HK-2 (cell line): Measurements from ENCODE around the gene TEC.
"Not testable (repeated sequence)": the region's sequence is repeated elsewhere in the genome, so short reads cannot be mapped to it uniquely, and the experiment has no call there.

Source experiments
- DNase-seq: peaks from one replicate; pipeline ENCODE4 v3.0.0-alpha.2; 2018; ENCODE audit not compliant: unreplicated experiment

Gene TEC

DNA sequence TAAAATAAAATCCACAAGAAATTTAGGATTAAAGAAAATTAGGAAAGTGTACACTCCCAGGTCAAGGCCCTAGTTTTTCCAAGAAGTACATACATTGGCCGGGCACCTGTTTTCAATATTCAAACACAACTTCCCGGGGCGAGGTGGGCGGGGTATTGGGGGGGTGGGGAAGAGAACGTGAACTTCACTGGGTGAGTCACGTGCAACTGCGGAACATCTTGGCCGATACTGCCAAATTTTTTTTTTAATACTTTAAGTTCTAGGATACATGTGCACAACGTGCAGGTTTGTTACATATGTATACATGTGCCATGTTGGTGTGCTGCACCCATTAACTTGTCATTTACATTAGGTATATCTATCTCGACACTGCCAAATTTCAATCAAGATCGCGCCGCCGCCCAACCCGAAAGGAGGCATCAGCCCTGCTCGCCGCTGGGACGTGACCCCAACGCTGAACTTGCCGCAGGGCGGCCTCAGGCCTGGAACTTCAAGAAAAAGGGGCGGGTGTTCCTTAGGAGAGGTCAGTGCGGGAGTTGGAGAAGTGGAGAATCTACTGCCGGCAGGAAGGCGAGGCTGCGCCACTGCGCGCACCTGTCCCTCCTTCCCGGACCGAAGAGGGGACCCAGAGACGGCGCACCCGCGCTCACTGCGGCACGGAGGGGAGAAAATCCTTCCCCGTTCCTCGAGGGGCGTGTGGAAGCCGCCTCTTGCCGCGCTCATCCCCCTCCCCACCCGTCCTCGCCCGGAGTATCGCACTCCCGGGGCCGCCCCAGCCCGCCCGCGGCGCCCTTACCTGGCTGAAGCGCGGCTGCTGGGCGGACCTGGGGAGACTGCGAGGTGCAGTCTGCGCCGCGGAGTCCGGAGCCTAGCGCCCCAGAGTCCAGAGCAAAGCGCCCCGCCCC, at the start of gene TEC:
TSS of gene TEC (minus strand) at position 883 of the 905 bp plus-strand sequence. CDS start 41,224 bp downstream, outside the sequence.
- DNase-seq, result peak; percentile 65

DNA sequence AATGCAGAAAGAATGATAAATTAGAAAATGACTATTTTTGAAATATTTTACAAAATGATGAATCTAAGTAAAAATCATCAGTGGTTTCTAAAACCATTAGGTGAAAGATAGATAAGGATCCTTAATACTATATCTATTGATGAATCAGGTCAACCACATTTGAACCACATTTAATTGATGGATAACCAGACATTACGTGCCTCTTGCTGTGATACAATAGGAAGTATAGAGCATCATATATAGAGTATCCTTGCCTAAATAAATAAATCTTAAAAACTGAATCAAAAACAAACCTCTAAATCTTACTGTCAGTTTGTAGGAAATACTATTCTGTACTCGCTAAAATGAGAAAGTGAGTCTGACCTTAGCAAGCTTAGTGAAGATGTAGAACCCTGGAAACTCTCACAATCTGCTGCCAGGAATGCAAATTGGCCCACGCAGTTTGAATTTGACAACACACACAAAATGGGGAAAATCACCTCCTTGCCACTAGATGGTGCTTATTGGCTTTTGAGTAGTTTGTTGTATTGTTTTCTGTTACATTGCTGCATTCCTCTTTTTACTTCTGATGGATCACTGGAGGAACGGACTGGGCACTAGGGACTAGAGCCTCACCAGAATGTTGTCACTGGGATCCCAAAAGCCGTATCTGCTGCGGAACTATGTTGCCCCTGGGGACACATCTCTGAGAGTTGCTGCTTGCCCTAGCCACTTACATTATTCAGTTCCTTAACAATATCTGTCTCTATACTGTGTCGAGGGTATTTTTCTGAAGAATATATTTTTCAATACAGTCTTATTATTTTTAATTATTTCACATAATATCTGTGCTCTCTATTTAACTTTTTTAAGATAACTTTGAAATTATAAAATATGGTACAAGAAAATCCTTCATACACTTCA, 46.3 kb upstream of the TEC start:
- DNase-seq, result no peak

DNA sequence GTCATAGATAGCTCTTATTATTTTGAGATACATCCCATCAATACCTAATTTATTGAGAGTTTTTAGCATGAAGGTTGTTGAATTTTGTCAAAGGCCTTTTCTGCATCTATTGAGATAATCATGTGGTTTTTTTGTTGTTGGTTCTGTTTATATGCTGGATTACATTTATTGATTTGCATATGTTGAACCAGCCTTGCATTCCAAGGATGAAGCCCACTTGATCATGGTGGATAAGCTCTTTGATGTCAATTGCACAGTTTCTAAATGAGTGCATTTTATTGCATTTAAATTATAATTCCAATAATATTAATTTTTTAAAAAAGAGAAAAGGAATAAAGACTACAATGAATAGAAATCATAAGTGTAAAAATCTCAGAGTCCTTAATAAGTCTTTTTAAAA, 45.1 kb upstream of the TEC start:
- DNase-seq, result not testable (repeated sequence)

DNA sequence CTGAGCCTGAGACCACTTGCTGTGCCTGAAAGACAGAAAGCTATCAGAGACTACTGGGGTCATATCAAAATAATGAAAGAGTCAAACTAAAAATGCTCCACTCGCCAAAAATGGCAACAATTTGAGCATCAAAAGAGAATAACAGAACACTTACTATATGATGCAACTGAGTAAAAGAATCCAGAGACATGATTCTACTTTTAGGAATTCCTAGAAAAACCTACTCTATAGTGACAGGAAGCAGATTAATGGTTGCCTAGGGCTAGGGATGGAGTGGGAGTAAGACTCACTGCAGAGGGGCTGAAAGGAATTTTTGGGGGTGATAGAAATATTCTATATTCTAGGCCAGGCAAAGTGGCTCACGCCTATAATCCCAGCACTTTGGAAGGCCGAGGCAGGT, 42.3 kb upstream of the TEC start:
- DNase-seq, result no peak

DNA sequence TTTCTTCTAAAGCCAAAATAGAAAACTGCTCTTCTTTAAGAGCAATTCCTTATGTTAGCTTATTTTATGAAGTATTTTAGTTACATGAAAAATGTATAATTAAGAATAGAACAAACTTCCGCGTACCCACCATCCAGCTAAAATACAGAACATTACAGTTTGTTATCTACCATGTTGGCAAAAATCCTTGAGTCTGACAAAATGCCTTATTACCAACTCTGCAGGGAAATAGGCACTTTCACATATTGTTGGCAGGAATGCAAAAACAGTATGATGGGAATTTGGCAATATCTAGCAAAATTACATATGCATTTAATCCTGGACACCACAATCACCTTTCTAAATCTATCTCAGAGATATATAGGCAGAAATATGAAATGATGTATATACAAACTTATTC, 39.3 kb upstream of the TEC start:
- no peak for DNase-seq

DNA sequence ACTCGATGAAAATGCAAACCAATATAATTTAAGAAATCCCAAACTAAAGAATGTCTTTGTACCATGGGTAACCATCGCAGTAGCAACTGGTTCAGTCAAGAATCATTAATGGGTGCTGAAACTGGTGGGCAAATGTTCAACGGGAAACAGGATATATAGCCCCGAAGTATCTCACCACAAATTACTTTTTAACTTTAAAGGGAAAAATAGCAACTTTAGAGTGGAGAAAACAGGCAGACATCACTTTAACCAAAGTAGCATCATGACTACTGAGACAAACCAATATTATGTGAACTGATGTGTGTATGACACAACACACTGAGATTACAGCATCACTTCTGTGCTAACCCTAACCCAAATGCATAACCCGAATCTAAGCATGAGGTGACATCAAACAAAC, 37.9 kb upstream of the TEC start:
- no peak for DNase-seq

DNA sequence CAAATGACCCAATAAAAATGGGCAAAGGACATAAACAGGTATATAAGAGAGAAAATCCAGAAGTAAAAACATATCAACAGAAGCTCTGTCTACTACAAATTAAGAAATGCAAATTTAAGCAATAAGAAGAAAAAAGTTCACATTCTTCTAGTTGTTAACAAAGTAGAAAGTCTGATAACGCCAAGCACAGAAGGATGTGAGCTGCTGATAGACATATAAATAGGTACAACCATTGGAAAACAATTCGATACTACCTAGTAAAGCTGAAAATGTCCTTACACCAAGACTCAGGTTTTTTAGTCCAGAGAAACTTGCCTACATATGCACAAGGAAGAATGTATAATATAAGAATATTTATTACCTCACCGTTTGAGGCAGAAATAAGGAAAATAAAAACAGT, 35.9 kb upstream of the TEC start:
- DNase-seq, result no peak

DNA sequence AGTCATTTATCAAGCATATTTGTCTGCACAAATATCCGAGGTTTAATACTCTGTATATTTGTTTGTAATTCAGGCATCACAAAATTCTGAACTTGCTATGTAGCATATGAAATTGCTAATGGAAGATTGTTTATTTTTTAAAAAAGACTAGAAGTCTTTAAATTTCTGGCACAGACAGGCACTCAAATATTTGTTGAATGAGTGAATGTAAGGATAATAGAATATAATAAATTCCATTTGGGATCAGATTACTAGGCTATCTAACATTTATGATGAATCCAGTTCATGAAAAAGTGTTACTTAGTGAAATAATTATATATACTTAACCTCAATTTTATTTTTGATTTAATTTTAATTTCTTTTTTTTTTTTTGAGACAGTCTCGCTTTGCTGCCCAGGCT, 30.4 kb upstream of the TEC start:
- DNase-seq, result no peak

DNA sequence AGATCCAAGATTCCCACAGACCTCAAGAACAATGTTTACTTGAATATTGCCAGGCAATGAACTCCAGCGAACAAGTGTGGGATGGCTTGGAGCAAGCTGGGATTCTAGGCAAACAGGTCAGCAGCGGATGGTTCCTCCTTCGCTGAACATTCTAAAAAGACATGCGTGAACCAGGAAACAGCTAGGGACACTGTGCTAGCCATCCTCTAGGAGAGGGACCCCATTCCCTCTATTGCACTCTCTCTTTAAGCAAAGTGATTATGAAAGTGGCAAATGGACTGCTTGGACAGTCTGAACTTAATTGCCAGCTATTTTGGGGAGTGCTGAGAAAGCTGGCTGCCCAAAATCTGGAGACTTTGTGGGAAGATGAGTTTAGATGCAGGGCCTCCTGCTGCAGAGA, 29.9 kb upstream of the TEC start:
- DNase-seq, result no peak

DNA sequence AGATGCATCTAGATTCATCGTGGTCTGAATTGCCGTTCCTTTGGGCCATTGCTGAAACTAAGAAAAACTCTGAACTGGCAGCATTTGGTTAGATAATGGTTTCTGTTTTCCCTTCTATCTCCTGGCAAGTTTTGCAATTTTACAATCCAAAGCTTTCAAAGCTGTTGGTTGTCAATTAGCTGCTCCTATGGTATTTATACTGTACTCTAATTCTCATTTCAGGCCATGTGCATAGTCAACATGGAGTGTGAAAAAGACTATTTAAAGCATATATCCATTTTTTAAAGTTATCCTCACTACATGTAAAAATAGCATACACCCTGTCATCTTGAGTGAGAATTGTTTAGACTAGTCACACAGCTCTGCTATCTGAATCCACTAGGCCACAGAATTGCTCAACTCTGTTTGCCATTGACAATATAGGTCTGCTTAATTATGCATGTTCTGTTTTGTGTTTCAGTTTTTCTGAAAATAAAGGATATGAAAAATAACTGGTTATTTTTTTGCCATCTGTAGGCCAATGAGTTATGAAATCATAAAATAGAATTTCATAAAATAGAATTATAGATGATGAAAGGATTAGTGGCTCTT, 27.7 kb upstream of the TEC start:
- DNase-seq, result no peak

DNA sequence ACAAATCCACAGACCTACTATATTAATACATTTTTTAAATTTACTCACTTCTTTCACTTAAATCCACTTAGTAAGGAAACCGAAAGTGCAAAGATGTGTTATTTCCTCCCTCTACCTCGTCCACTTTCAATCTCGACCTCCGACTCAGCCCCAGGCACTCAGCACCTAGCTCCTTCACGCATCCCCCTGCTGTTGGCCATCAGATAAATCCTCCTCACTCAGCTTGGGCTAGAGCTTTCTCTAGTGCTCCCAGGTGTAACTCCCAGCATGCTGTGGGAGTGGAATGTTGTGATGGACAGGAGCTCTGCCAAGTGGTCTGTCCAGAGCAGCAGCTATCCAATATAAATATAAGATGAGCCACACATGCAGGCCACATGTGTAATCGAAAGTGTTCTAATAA, 26.7 kb upstream of the TEC start:
- no peak for DNase-seq

DNA sequence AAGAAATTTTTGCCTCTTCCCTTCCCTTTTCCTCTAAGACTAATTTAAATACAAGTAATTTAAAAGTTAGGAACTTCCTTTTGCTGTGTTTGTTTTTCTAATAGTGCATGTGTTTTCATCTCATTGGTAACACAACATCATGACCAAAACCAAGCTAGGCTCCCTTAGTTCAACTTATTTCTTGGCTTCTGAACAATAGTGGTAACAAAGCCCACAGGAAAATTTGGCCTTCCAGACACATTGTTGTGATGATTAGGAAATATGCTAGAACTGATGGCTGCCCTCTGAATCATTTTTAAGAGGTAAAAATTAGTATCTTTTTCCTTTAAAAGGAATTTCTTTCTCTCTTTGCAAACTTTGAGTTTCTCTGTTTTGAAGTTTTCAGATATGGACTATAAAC, 25.5 kb upstream of the TEC start:
- DNase-seq, result no peak

DNA sequence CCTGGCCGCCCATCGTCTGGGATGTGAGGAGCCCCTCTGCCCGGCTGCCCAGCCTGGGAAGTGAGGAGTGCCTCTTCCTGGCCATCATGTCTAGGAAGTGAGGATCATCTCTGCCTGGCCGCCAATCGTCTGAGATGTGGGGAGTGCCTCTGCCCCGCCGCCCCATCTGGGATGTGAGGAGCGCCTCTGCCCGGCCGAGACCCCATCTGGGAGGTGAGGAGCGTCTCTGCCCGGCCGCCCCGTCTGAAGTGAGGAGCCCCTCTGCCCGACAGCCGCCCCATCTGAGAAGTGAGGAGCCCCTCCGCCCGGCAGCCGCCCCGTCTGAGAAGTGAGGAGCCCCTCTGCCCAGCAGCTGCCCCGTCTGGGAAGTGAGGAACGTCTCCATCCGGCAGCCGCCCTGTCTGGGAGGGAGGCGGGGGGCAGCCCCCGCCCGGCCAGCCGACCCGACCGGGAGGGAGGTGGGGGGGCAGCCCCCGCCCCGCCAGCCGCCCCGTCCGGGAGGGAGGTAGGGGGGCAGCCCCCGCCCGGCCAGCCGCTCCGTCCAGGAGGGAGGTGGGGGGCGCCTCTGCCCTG, 22.7 kb upstream of the TEC start:
- DNase-seq, result not testable (repeated sequence)

DNA sequence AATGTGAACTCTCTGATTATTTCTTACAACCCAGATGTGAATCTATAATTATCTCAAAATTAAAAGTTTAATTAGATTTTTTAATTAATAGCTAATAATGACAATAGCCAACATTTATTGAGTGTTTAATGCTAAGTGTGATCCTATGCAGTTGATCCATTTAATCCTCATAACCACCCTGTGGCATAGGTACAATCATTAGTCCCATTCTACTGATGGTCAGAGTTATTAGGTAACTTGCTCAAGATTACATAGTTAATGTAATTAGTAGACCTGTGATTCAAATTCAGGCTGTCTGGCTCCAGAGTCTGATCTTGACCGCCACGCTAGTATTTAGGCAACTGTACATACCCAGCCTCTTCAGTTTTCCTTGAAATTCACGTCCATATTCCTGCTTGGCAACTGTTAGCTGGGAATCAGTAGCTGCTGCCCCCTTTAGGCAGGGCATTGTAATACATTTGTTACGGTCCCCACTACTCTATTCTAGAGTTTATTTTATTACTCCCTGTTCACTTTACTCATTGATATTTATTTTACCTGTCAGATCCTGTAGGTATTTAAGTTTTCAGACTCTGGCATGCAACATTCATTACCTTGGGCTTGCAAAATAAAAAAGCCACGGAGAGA, 20.6 kb upstream of the TEC start:
- peak; percentile 38 for DNase-seq

DNA sequence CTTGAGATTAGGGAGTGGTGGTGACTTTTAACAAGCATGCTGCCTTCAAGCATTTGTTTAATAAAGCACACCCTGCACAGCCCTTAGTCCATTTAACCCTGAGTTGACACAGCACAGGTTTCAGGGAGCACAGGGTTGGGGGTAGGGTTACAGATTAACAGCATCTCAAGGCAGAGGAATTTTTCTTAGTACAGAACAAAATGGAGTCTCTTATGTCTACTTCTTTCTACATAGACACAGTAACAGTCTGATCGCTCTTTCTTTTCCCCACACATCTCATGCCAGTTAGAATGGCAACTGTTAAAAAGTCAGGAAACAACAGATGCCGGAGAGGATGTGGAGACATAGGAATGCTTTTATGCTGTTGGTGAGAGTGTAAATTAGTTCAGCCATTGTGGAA, 16.4 kb upstream of the TEC start:
- DNase-seq, result not testable (repeated sequence)

DNA sequence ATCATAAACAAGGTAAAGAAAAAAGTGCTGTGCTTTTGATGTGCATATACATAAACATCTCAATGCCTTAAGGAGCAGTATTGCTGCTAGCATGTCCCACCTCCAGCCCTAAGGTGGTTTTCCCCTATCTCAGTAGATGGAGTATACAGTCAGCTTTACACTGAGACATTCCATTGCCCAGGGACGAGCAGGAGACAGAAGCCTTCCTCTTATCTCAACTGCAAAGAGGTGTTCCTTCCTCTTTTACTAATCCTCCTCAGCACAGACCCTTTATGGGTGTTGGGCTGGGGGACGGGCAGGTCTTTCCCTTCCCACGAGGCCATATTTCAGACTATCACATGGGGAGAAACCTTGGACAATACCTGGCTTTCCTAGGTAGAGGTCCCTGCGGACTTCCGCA, 16.0 kb upstream of the TEC start:
- not testable (repeated sequence) for DNase-seq

DNA sequence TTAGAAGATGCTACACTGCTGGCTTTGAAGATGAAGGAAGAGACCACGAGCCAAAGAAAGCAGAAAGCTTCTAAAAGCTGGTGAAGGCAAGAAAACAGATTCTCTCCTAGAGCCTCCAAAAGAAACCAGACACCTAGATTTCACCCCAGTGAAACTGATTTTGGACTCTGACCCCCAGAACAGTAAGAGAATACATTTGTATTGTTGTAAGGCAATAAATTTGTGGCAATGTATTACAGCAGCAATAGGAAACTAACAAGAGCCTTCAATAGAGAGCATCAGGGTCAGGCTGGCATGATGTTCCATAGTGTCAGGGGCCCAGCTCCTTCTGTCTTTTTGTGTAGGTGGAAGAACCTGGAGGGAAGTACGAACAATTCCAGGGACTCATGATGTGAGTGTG, 6.0 kb upstream of the TEC start:
- DNase-seq, result no peak

DNA sequence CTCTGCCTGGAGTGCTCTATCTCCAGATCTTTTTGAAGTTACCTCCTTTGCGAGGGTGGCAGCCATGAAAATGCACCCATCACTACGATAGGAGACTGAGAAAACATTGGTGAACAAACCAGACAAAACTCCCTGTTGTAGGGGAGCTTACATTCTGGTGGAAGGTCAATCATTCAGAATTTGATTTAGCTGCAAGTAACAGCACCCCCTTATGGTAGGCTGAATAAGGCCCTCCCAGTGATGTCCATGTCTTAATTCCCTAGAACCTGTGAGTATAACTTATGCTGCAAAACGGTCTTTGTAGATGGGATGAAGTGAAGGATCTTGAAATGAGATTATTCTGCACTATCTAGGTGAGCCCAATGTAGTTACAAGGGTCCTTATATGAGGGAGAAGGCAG, 5.6 kb upstream of the TEC start:
- DNase-seq, result no peak

DNA sequence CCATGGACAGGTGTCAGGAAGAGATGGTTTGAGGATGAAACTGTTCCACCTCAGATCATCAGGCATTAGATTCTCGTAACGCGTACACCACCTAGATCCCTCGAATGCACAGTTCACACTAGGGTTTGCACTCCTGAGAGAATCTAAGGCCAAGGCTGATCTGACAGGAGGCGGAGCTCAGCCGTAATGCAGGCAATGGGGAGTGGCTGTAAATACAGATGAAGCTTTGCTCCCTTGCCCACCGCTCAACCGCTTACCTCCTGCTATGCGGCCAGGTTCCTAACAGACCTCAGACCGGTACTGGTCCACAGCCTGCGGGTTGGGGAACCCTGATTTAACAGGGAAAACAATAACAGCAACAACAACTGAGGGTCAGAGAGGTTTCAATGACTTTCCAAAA, 2.0 kb upstream of the TEC start:
- no peak for DNase-seq

DNA sequence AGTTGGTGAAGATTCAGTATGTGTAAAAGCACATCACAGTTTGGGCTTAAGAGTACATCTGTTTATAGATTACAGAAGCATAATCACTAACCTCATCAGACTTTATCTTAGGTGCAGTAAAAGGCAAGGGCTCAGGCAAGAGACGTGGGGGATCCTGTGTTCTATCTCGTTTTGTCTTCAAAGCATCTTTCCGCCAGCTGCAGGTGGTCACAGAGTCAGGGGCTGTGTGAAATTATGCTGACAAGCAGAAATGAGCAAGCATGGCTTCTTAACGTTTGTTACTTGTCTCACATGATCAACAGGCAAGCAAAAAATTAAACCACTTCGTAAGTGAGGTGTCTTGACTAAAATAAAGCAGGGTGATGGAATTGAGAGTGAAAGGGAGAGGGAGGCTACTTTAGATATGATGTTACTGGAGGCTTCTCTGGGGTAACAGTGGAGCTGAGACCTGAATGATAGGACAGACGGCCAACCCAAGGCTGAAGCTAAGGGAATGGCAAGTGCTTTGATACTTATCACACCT, 1.4 kb upstream of the TEC start:
- no peak for DNase-seq

DNA sequence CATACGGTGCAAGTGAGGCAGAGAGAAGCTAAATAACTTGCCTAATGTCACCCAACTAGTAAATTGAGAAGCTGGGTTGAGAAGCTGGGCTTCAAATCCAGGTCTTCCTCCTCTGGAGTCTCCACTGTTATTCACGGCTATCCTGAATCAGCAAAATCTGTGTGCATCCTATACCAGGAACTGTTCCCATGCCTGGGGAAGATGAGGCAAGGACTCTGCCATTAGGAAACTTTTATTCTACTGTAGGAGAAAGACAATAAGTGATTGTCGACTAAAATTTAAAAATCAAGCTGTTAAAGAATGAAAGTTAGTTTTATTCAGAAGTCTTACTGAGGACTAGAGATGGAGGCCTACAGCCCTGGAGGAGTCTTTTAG, 872 bp upstream of the TEC start:
- DNase-seq, result no peak
